ENCODE data around the gene KHSRP.

KHSRP gene

DNA sequence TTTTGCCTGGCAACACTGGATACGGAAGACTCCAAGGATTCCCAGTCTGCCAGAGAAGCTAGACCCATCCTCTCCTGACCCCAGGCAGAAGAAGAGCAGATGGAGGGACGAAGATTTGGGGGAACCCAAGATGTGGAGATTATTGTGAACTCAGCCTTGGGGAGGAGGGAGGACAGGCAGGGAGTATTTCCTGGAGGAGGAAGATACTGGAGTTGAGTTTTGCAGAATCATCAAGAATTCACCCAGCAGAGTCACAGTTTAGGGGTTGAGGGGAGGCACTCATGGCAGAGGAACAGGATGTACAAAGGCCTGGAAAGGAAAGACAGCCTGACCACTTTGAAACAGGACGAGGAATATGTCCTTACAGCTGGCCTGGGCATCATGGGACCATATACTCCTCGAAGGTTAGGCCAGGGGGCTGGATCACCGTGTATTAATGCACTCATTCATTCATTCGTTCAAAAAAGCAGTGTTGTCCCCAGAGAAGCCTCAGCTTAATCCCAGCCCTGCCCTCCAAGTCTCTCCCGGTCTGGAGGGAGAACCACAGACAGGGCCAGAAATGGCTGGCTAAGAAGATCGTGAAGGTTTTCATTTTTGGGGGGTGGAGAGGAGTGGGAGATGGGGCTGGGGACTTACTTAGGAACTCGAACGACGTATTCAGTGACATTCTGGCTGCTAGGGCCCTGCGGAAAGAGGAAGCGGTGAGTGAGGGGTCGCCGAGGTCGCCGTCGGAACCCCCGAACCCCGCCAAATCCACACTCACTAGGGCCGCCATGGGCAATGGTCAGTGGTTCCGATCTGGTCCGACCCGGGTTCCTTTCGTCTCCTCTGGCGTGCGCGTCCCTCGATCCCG is 32.2 kb downstream of the KHSRP start:
- DNase-seq = no peak

DNA sequence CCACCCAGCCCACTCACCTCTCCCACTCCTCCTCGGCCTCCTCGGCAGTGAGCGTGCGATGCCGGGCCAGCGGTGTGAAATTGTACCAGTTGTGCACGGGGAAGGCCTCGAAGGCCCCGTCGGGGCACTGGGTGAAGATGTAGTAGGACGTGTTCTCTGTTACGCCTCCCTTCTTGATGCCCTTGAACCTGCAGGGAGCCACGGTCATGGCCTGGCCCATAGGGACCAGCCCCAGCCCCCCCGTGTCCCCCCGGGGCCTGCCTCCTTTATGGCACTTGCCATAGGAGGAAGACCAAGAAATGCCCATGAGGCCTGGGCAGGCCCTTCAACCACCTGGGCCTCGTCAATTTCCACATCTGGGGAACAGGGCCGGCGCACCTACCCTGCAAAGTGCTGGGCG is 37.2 kb downstream of the KHSRP start:
- no peak for DNase-seq

DNA sequence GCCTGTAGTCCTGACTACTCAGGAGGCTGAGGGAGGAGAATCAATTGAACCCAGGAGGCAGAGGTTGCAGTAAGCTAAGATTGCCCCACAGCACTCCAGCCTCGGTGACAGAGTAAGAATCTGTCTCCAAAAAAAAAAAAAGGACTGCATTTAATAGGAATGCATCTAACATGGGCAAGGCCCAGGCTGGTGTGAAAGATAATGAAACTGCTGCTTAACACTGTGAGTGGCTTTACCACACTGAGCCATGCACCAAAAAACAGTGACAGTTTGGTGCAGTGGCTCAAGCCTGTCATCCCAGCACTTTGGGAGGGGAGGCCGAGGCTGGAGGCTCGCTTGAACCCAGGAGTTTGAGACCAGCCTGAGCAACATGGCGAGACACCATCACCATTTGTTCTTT is 40.2 kb downstream of the KHSRP start:
- no peak for DNase-seq

DNA sequence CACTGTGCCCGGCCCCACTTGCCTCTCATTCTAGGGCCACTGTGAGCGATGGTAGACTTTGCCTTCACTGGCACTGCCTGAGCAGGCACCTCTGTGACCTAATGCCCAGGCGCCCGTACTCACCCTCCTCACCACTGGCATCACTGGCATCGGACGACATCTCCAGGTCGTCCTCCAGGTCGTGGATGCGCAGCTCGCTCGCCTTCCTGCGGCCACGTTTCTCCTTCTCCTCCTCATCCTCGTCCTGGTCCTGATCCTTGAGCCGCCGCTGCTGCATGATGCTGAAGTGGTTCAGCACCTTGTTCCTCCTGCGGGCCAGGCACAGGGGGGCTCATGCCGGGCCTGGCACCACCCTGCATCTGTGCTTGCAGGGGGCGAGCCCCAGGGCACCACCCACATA is 41.4 kb downstream of the KHSRP start:
- no peak for DNase-seq

DNA sequence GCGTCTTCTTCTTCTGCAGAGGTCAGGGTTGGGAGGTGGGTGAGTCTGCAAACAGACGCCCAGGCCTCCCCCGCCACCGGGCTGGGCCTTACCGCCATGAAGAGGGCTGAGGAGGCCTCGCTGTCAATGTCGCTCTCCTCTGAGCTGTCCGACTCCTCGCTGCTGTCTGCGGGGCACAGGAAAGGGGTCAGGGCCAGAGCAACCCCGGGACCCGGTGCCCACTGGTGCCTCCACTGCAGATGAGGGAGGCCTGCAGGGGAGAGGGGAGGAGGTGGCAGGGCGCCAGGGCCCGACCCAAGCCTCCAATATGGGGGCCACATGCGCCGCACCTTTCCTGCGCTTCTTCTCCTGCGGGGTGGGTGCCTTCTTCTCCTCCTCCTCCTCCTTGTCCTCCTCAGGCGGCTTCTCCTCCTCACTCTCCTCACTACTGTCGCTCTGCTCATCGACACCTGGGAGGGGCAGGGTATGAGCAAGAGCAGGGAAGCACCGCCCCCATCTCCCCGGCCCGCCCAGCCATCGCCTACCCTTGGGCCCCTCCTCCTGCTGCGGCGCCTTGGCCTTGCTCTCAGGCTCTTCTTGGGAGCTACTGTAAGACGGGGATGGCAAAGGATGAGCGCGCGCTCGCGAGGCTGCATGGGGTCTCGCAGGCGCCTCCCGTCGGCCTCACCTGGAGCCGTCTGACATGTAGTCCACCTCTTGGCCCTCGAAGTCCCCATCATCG is 43.4 kb downstream of the KHSRP start:
- DNase-seq = no peak

DNA sequence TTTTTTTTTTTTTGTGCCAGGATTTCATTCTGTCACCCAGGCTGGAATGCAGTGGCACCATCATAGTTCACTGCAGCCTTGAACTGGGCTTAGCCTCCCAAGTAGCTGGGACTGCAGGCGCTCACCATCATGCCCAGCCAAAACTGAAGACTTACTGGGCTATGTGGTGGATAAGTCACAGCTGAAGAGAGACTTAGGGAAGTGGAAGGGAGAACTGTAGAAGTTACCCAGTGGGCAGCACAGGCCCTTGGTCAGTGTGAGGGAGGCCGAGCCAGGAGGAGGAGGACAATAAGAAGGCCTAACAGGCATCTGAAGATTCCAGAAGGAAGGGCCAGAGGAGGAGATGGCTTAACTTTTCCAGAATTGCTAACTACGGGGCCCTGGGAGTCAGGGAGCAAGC is 44.9 kb downstream of the KHSRP start:
- no peak for DNase-seq

DNA sequence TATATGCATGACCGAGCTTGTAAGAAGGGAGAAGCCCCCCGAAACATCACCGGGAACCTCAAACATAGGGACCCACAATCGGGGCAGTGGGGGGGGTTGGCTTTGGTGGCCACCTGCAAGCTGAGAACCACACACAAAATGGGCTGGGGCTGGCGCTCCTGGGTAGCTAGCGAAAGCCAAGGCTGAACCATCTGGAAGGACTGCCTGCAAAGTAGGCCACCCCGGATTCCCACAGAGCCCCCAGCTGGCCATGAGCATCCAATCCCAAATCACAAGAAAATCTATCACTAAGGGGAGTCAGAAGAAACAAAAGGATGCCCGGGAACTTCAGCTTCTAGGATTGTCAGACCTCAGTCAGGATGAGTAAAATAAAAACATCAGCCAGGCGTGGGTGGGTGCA is 46.1 kb downstream of the KHSRP start:
- no peak for DNase-seq

DNA sequence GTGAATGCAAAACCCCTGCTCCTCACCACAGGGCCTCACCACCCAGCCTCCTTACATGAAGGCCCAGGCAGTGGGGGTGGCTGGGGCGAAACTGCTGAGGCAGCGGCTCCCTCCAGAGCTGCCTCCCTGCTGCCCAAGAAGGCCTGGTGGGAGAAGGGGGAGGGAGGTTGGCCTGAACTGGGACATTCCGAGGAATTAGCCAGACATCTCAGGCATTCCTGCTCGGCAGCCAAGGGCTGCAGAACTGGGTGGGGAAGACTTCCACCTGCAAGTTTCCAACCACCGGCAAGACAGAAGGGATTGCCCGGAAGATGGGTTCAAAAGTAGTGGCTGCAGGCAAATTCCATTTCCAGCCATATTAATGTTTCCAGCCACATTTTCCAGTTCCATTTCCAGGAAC is 46.6 kb downstream of the KHSRP start:
- no peak for DNase-seq

DNA sequence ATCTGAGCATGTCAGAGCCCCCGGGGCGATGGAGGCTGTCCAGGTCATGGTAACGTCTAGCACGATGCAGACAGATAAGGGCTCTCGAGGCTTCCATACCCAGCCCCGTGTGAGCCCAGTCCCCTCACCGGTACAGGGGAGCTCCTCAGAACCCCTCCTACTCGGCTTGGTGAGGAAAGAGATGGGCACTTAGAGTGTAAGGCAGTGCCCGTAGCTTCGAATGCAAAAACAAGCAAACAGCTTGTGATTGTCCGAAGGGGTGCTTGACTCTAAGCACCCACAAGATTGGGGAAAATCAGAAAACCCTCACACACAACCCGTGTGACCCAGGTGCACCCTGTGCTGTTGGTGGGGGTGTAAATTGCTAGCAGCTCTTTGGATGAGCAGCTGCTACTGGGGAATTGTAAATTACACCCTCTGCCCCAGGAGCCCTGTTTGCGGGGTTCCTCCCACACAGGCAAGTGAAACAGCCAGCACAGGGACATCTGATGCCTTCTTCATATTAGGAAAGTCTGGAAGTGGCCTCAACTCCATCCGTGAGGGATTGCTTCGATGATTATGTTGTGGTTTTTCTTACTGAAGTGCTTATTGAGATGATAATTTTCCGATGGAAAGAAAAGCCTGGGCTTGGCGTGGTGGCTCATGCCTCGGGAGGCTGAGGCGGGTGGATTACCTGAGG is 48.0 kb downstream of the KHSRP start:
- DNase-seq = no peak

DNA sequence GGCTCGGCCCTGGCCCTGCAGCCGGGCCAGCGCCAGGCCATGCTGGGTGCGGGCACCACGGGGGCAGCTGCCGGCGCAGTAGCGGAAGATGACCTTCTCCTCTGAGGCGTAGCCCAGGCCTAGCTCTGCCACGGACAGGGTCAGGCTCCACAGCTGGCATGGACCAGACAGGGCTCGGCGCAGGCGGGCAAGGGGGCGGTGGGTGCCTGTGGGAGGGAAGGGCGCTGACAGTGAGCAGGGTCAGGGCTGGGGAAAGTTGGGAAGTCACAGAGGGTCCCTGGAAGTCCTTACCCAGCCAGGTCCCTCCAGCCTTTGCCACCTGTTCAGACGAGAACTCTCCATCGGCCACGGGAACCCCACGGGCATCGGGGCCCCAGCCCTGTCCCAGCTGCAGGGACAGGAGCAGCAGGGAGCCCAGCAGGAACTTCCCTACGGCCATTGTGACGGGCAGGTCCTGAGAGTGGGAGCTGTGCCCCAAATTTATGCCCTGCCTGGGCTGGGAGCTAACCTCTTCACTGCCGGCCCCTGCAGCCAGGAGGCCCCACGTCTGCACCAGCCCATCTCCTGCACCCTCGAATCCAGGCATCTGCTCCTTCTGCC is 49.1 kb downstream of the KHSRP start, which contains the start of gene PSPN:
PSPN (minus strand) TSS at position 523 of the 600 bp plus-strand sequence; CDS start at position 439, 84 bp downstream.
- no peak for DNase-seq

DNA sequence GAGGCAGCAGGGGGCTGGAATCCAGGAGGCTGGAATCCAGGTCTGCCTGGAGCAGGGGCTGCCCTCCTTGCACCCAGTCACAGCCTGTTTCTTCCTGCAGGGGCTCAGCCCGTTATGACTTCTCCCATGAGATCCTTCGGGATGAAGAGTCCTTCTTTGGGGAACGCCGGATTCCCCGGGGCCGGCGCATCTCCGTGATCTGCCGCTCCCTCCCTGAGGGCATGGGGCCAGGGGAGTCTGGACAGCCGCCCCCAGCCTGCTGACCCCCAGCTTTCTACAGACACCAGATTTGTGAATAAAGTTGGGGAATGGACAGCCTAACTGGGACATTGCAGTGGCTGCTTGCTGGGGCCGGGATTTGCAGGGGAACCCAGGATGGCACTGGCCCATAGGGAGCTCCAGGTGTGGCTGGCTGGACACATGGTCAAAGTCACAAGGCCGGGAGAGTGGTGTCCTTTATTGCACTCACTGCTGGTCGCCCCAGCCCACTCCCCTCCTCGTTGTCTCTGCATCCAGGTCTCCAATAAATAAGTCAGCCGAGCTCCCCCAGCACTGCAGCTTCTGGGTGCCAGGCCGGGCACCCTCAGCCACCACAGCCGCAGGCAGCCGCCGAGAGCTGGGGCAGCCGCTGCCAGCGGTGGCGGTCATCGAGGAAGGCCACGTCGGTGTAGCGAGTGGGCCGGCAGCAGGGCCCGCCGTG is 49.8 kb downstream of the KHSRP start:
- DNase-seq = no peak

DNA sequence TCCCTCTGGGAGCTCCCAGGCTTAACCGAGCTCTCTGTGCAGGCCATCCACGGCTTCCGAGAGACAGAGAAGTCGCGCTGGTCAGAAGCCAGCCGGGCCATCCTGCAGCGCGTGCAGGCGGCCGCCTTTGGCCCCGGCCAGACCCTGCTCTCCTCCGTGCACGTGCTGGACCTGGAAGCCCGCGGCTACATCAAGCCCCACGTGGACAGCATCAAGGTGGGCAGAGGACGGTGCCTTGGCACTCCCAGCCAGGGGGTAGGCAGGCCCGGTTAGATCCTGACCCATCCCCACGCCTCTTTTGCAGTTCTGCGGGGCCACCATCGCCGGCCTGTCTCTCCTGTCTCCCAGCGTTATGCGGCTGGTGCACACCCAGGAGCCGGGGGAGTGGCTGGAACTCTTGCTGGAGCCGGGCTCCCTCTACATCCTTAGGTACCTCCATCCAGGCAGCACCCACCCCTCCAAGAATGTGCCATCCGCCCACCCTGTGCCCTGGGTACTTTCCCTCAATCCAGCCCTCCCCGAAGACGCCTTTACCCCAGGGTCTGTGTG is 50.4 kb downstream of the KHSRP start:
- no peak for DNase-seq

DNA sequence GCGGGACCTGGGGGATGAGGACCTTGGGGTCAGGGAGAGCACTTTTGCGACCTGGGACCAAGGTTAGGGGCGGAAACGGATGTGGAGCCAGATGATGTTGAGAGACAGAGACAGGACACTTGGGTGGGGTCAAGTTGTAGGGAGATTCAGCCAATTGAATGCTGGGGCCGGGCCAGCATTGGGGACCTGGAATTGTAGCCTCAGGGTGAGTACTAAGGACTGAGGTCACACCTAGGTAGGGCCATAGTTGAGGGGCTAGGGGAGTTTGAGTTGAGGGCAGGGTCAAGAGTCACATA is 50.9 kb downstream of the KHSRP start:
- no peak for DNase-seq

DNA sequence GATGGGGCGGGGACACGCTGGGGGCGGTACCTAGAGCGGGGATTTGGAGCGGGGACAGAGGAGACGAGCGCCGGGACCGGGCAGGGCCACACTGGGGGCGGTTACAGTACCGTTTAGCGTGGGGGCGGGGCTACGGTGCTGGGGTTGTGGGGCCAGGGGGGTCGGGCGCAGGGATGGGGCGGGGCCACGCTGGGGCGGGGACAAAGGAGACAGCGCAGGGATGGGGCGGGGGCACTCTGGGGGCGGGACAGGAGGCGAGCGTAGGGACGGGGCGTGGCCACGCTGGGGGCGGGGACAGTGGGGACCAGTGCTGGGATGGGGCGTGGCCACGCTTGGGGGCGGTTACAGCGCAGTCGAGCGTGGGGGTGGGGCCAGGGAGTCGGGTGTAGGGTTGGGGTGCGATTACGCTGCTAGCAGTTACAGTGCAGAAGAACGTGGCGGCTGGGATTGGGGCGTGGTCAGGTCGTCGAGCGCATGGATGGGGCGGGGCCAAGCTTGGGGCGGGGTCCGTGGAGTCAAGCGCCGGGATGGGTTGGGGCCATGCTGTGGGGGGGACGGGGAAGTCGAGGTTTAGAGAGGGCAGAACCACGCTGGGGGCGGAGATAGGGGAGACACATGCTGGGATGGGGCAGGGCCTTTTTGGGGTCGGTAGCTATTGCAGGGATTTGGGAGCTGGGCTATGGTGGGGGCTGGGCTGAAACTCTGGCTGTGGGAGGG is 51.4 kb downstream of the KHSRP start:
- DNase-seq = peak; percentile 97 to 98

DNA sequence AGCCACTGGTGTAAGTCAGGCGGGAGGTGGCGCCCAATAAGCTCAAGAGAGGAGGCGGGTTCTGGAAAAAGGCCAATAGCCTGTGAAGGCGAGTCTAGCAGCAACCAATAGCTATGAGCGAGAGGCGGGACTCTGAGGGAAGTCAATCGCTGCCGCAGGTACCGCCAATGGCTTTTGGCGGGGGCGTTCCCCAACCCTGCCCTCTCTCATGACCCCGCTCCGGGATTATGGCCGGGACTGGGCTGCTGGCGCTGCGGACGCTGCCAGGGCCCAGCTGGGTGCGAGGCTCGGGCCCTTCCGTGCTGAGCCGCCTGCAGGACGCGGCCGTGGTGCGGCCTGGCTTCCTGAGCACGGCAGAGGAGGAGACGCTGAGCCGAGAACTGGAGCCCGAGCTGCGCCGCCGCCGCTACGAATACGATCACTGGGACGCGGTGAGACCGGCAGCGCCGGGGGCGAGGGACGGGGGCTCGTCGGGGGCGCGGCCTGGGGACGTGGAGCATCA is 52.0 kb downstream of the KHSRP start, which contains the start of gene ALKBH7:
ALKBH7 (plus strand) TSS at position 201 of the 502 bp plus-strand sequence; CDS start at position 228, 27 bp downstream.
- peak; percentile 97 to 99 for DNase-seq

DNA sequence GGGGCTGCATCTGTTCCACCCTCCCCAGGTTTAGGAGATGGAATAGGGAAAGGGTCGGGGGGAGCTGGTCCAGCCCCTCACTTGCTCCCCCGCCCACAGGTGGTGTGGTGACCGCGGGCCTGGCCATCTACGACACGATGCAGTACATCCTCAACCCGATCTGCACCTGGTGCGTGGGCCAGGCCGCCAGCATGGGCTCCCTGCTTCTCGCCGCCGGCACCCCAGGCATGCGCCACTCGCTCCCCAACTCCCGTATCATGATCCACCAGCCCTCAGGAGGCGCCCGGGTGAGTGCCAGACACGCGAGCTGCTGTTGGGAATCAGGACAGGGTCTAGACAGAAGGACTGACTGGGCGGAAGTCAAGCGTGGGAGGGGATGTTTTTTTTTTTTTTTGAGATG is 60.3 kb downstream of the KHSRP start:
- no peak for DNase-seq

Data from hippocampal formation (tissue), 2 donors.